ENCODE measurements around the gene RCE1.

RCE1 gene

GRCh38 chr11:66848671-66849500 is 5.6 kb downstream of the RCE1 start:
- peak overlapping the region; percentile 89; the same call in 1 of the 2 replicates for H3K27ac ChIP-seq
- CTCF ChIA-PET, result interaction anchor here (0.6 kb wide), 1 partner anchor 656 kb away, joined by 3 read pairs; the partner anchor contains the start of gene PITPNM1
- TF ChIP-seq CTCF (conservative IDR thresholded peaks at IDR 0.05; ENCODE audit: low read depth), result no peak
- POLR2A ChIA-PET (ENCODE audit: low non-redundant PET), result interaction anchor here (0.5 to 0.6 kb wide), 2 partner anchors 99 to 205 kb away, joined by 5 to 6 read pairs; no protein-coding TSS in a partner anchor
- DNase-seq (ENCODE audit: low spot score), result no peak

- CTCF ChIA-PET, result interaction anchor here (0.6 kb wide), 1 partner anchor 656 kb away, joined by 3 read pairs; the partner anchor contains the start of gene PITPNM1
- POLR2A ChIA-PET (ENCODE audit: low non-redundant PET), result interaction anchor here (0.5 kb wide), 1 partner anchor 98 kb away, joined by 5 read pairs; no protein-coding TSS in a partner anchor
- peak overlapping the region; percentile 89; the same call in 1 of the 2 replicates for H3K27ac ChIP-seq
- no peak for DNase-seq (ENCODE audit: low spot score)
- TF ChIP-seq CTCF (conservative IDR thresholded peaks at IDR 0.05; ENCODE audit: low read depth), result no peak
Measured at GRCh38 chr11:66849501-66850234, 6.4 kb downstream of the RCE1 start.

- no peak for TF ChIP-seq CTCF (conservative IDR thresholded peaks at IDR 0.05; ENCODE audit: low read depth)
- CTCF ChIA-PET, result interaction anchor here (0.6 kb wide), 1 partner anchor 173 kb away, joined by 3 read pairs; no protein-coding TSS in a partner anchor
- POLR2A ChIA-PET (ENCODE audit: low non-redundant PET), result no interaction called here
- no peak for DNase-seq (ENCODE audit: low spot score)
- H3K27ac ChIP-seq, result 0 out of 2 replicates have a peak overlapping the region, but pooled peaks have one; percentile 89
Measured at GRCh38 chr11:66850235-66850587, 7.0 kb downstream of the RCE1 start.

GRCh38 chr11:66850588-66851238 is 7.5 kb downstream of the RCE1 start:
- DNase-seq (ENCODE audit: low spot score), result no peak
- TF ChIP-seq CTCF (conservative IDR thresholded peaks at IDR 0.05; ENCODE audit: low read depth), result no peak
- H3K27ac ChIP-seq, result peak overlapping the region; percentile 89
- ChIA-PET CTCF (interaction anchor here (0.6 kb wide), 1 partner anchor 173 kb away, joined by 3 read pairs; no protein-coding TSS in a partner anchor), POLR2A (ENCODE audit: low non-redundant PET) (no interaction called here)

GRCh38 chr11:66851239-66851596 is 8.0 kb downstream of the RCE1 start:
- POLR2A ChIA-PET (ENCODE audit: low non-redundant PET), result no interaction called here
- H3K27ac ChIP-seq, result peak overlapping the region; percentile 26
- DNase-seq (ENCODE audit: low spot score), result no peak
- CTCF ChIA-PET, result interaction anchor here (0.5 kb wide), 1 partner anchor 196 kb away, joined by 4 read pairs; no protein-coding TSS in a partner anchor
- TF ChIP-seq CTCF (conservative IDR thresholded peaks at IDR 0.05; ENCODE audit: low read depth), result no peak
